Mesenchymal stem cell (in vitro differentiated cells and primary cell): ENCODE results near the gene C1QL3.

ENCODE experiments used
- DNase-seq: peaks from one replicate; pipeline ENCODE4 v3.0.0-alpha.2; 2013
- H2AFZ ChIP-seq: one replicate; pipeline ENCODE4 v1.6.1; 2013; ENCODE audit warnings: low read depth, mild to moderate bottlenecking, control low read depth, inconsistent platforms, low read length, moderate library complexity
- H2AK5ac ChIP-seq: 2 replicates; pipeline ENCODE4 v1.6.1; 2013; ENCODE audit warnings: low read length, moderate library complexity, mild to moderate bottlenecking, inconsistent platforms; ENCODE audit not compliant: severe bottlenecking
- H2BK120ac ChIP-seq: one replicate; pipeline ENCODE4 v1.6.1; 2013; ENCODE audit warnings: low read depth, mild to moderate bottlenecking, inconsistent platforms, low read length, moderate library complexity
- H2BK12ac ChIP-seq, 2 experiments: one replicate each; pipeline ENCODE4 v1.6.1; 2013; ENCODE audit warnings: inconsistent platforms in 2 of 2, low read length in 2 of 2, mild to moderate bottlenecking in 2 of 2, moderate library complexity in 2 of 2, control low read depth in 1 of 2
- H2BK15ac ChIP-seq: one replicate; pipeline ENCODE4 v1.6.1; 2013; ENCODE audit warnings: mild to moderate bottlenecking, low read depth, inconsistent platforms; ENCODE audit not compliant: poor library complexity, severe bottlenecking
- H2BK5ac ChIP-seq: 2 replicates; pipeline ENCODE4 v1.6.1; 2013; ENCODE audit warnings: low read depth, mild to moderate bottlenecking, low read length, control low read depth, inconsistent platforms; ENCODE audit not compliant: poor library complexity, severe bottlenecking
- H3K14ac ChIP-seq, 2 experiments: one replicate each; pipeline ENCODE4 v1.6.1; 2013; ENCODE audit warnings: inconsistent platforms in 2 of 2, low read length in 2 of 2, control low read depth in 1 of 2, mild to moderate bottlenecking in 1 of 2, moderate library complexity in 1 of 2
- H3K18ac ChIP-seq, 2 experiments: one replicate each; pipeline ENCODE4 v1.6.1; 2013; ENCODE audit warnings: inconsistent platforms in 2 of 2, low read length in 2 of 2, control low read depth in 1 of 2, low read depth in 1 of 2, mild to moderate bottlenecking in 1 of 2
- H3K23ac ChIP-seq, 2 experiments: one replicate each; pipeline ENCODE4 v1.6.1; 2013; ENCODE audit warnings: inconsistent platforms in 2 of 2, low read length in 2 of 2, mild to moderate bottlenecking in 2 of 2, moderate library complexity in 2 of 2, control low read depth in 1 of 2
- H3K27ac ChIP-seq: 2 replicates; pipeline ENCODE4 v1.5.1; 2013; ENCODE audit warnings: mild to moderate bottlenecking, moderate library complexity, low read length, control low read depth, inconsistent platforms; ENCODE audit not compliant: poor library complexity, severe bottlenecking
- H3K27me3 ChIP-seq, 2 experiments: 2 replicates each; pipeline versions ENCODE4 v1.6.1 to v1.7.0; 2013; ENCODE audit warnings: low read length in 2 of 2, mild to moderate bottlenecking in 2 of 2, moderate library complexity in 2 of 2, control low read depth in 1 of 2, inconsistent platforms in 1 of 2; ENCODE audit not compliant: control insufficient read depth in 1 of 2, insufficient read depth in 1 of 2
- H3K36me3 ChIP-seq, 2 experiments: 2 replicates each; pipeline versions ENCODE4 v1.6.1 to v1.7.0; 2013; ENCODE audit warnings: low read length in 2 of 2, control low read depth in 1 of 2, inconsistent platforms in 1 of 2, low read depth in 1 of 2, mild to moderate bottlenecking in 1 of 2; ENCODE audit not compliant: insufficient read depth in 2 of 2, control insufficient read depth in 1 of 2
- H3K4ac ChIP-seq, 2 experiments: one replicate each; pipeline ENCODE4 v1.6.1; 2013; ENCODE audit warnings: inconsistent platforms in 2 of 2, low read length in 2 of 2, mild to moderate bottlenecking in 2 of 2, moderate library complexity in 2 of 2, control low read depth in 1 of 2, low read depth in 1 of 2
- H3K4me1 ChIP-seq: 2 replicates; pipeline ENCODE4 v1.6.1; 2013; ENCODE audit warnings: low read depth, low read length, control low read depth; ENCODE audit not compliant: control insufficient read depth, insufficient read depth
- H3K4me2 ChIP-seq: 2 replicates; pipeline ENCODE4 v1.6.1; 2013; ENCODE audit warnings: low read length, mild to moderate bottlenecking, inconsistent platforms; ENCODE audit not compliant: poor library complexity, severe bottlenecking
- H3K4me3 ChIP-seq, 2 experiments: 2 replicates each; pipeline versions ENCODE4 v1.5.1 to v1.7.0; 2013; ENCODE audit warnings: low read length in 2 of 2, mild to moderate bottlenecking in 2 of 2, control low read depth in 1 of 2, low read depth in 1 of 2; ENCODE audit not compliant: insufficient read depth in 1 of 2
- H3K79me1 ChIP-seq: replicated peaks from 2 replicates; pipeline ENCODE4 v1.6.1; 2013; ENCODE audit warnings: mild to moderate bottlenecking, control low read depth, low read length, inconsistent platforms; ENCODE audit not compliant: poor library complexity, severe bottlenecking
- H3K9ac ChIP-seq: 2 replicates; pipeline ENCODE4 v1.7.0; 2013; ENCODE audit warnings: mild to moderate bottlenecking, low read length, moderate library complexity
- H3K9me3 ChIP-seq: 2 replicates; pipeline ENCODE4 v1.7.0; 2013; ENCODE audit warnings: mild to moderate bottlenecking, low read length; ENCODE audit not compliant: control insufficient read depth
- H4K8ac ChIP-seq: one replicate; pipeline ENCODE4 v1.6.1; 2013; ENCODE audit warnings: inconsistent platforms, mild to moderate bottlenecking, low read length, moderate library complexity
- H4K91ac ChIP-seq: one replicate; pipeline ENCODE4 v1.6.1; 2013; ENCODE audit warnings: mild to moderate bottlenecking, low read length, inconsistent platforms
- WGBS: methylation state at CpG from one replicate; pipeline ENCODE4 v1.1.7; 2013; ENCODE audit warnings: mixed read lengths; 5-methylcytosine and 5-hydroxymethylcytosine counted together

C1QL3 gene

GRCh38 chr10:16527452-16527851 is 5.8 kb upstream of the C1QL3 start:
- Histone ChIP-seq H2AK5ac (no peak overlapping the region), H3K9ac (no peak overlapping the region), H2AFZ (no peak overlapping the region), H3K27ac (no peak overlapping the region), H3K14ac (no peak overlapping the region), H4K8ac (no peak overlapping the region), H3K36me3 (no peaks in the 10 kb centered on the region), H3K4me1 (no peaks in the 10 kb centered on the region), H2BK15ac (no peak overlapping the region), H2BK5ac (no peak overlapping the region), H3K79me1 (no peaks in the 10 kb centered on the region), H3K27me3 (peaks cover 26 to 34% of the 10 kb centered on the region in 2 experiments), H3K18ac (no peak overlapping the region), H2BK120ac (no peak overlapping the region), H3K9me3 (no peaks in the 10 kb centered on the region), H3K23ac (no peak overlapping the region), H2BK12ac (no peak overlapping the region), H3K4me2 (no peak overlapping the region), H3K4me3 (no peak overlapping the region), H3K4ac (no peak overlapping the region), H4K91ac (no peak overlapping the region)
- 80% methylated on average over 3 of the region's 4 CpGs for WGBS
- DNase-seq = no peak

GRCh38 chr10:16520900-16521299 is 779 bp downstream of the C1QL3 start:
- Histone ChIP-seq H3K4me2 (peak overlapping the region; percentile 92), H3K9ac (no peak overlapping the region), H2BK15ac (no peak overlapping the region), H3K18ac (no peak overlapping the region), H3K36me3 (no peaks in the 10 kb centered on the region), H4K91ac (peak overlapping the region; percentile 21), H2BK12ac (no peak overlapping the region), H2BK5ac (no peak overlapping the region), H3K14ac (no peak overlapping the region), H2BK120ac (no peak overlapping the region), H2AFZ (no peak overlapping the region), H3K4ac (no peak overlapping the region), H4K8ac (peak overlapping the region; percentile 49), H3K4me1 (peaks cover 20% of the 10 kb centered on the region), H3K27ac (no peak overlapping the region), H3K27me3 (peaks cover 44 to 49% of the 10 kb centered on the region in 2 experiments), H3K79me1 (no peaks in the 10 kb centered on the region), H2AK5ac (no peak overlapping the region), H3K23ac (peak overlapping the region in 1 of 2 experiments; percentile 35), H3K9me3 (no peaks in the 10 kb centered on the region), H3K4me3 (peak overlapping the region; percentile 50 to 65)
- under 1% methylated on average over 24 of the region's 39 CpGs for WGBS
- peak; percentile 16 for DNase-seq

- 2% methylated on average over 58 of the region's 104 CpGs for WGBS
- H3K14ac ChIP-seq = no peak overlapping the region
- no peak overlapping the region for H3K18ac ChIP-seq
- H2BK12ac ChIP-seq = no peak overlapping the region
- peaks cover 20% of the 10 kb centered on the region for H3K4me1 ChIP-seq
- no peak overlapping the region for H3K9ac ChIP-seq
- H3K4ac ChIP-seq = no peak overlapping the region
- H3K9me3 ChIP-seq = no peaks in the 10 kb centered on the region
- H3K27me3 ChIP-seq = peaks cover 41 to 49% of the 10 kb centered on the region in 2 experiments
- peak overlapping the region in 1 of 2 experiments; percentile 85 for H3K23ac ChIP-seq
- no peak overlapping the region for H2BK5ac ChIP-seq
- H3K79me1 ChIP-seq = no peaks in the 10 kb centered on the region
- DNase-seq = no peak
- peak overlapping the region; percentile 92 for H3K4me2 ChIP-seq
- H4K91ac ChIP-seq = no peak overlapping the region
- H2AK5ac ChIP-seq = no peak overlapping the region
- no peak overlapping the region for H2AFZ ChIP-seq
- H2BK15ac ChIP-seq = no peak overlapping the region
- H2BK120ac ChIP-seq = no peak overlapping the region
- H3K36me3 ChIP-seq = no peaks in the 10 kb centered on the region
- no peak overlapping the region for H4K8ac ChIP-seq
- no peak overlapping the region for H3K27ac ChIP-seq
- peak overlapping the region in 1 of 2 experiments; percentile 24 for H3K4me3 ChIP-seq
Measured at GRCh38 chr10:16519908-16520861, 1.5 kb downstream of the C1QL3 start.

GRCh38 chr10:16519250-16519907 is 2.3 kb downstream of the C1QL3 start:
- no peak overlapping the region for H2AK5ac ChIP-seq
- H4K8ac ChIP-seq = no peak overlapping the region
- H3K9ac ChIP-seq = no peak overlapping the region
- 31% methylated on average over 28 of the region's 31 CpGs for WGBS
- no peak overlapping the region for H2BK12ac ChIP-seq
- H3K4me1 ChIP-seq = peaks cover 20% of the 10 kb centered on the region
- H3K27me3 ChIP-seq = peaks cover 38 to 45% of the 10 kb centered on the region in 2 experiments
- no peak overlapping the region for H3K14ac ChIP-seq
- peak overlapping the region in 1 of 2 experiments; percentile 24 for H3K4me3 ChIP-seq
- no peak overlapping the region for H2BK120ac ChIP-seq
- no peaks in the 10 kb centered on the region for H3K9me3 ChIP-seq
- no peak overlapping the region for H2BK15ac ChIP-seq
- H3K4ac ChIP-seq = no peak overlapping the region
- no peak overlapping the region for H2BK5ac ChIP-seq
- H4K91ac ChIP-seq = no peak overlapping the region
- H3K4me2 ChIP-seq = peak overlapping the region; percentile 42
- no peak overlapping the region for H3K18ac ChIP-seq
- no peaks in the 10 kb centered on the region for H3K36me3 ChIP-seq
- no peaks in the 10 kb centered on the region for H3K79me1 ChIP-seq
- no peak overlapping the region for H2AFZ ChIP-seq
- H3K27ac ChIP-seq = no peak overlapping the region
- no peak overlapping the region for H3K23ac ChIP-seq
- no peak for DNase-seq
